NCI-H82 treated with DMSO at 0.1 percent for 48 hours (cell line): ENCODE measurements around the gene VPS25.
"Not testable (repeated sequence)": the region's sequence is repeated elsewhere in the genome, so short reads cannot be mapped to it uniquely, and the experiment has no call there.

ENCODE experiments used
- DNase-seq: peaks from one replicate; lab custom pipeline; 2025; ENCODE audit not compliant: unreplicated experiment; lab: John Stamatoyannopoulos, UW

Gene VPS25

DNA sequence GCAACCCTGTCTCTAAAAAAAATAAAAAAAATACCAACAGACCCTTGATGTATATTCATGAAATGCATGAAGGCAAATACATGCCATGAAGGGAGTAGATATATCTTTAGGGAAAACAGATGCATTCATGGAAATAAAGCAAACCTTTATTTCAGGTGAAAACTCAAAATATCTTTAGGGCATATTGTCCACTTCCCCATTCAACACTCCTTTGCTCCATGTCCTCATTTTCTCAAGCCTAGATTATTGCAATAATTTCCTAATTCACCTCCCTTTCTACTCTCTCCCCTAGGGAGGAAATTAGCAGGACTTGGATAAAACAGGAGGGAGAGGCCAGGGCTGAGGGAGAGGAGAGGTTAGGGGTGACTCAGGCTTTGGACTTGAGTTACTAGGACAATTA, 5.7 kb upstream of the VPS25 start:
- DNase-seq: no peak

DNA sequence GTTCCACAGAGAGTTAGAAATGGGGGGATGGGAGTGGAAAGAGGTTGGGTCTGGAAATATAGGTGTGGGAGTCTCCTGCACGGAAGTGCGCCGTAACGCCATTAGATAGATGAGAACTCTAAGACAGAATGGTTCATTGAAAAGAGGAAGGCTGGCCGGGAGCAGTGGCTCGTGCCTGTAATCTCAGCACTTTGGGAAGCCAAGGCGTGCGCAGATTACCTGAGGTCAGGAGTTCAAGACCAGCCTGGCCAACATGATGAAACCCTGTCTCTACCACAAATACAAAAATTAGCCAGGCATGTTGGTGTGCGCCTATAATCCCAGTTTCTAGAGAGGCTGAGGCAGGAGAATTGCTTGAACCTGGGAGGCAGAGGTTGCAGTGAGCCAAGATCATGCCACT, 5.2 kb upstream of the VPS25 start:
- DNase-seq: not testable (repeated sequence)

DNA sequence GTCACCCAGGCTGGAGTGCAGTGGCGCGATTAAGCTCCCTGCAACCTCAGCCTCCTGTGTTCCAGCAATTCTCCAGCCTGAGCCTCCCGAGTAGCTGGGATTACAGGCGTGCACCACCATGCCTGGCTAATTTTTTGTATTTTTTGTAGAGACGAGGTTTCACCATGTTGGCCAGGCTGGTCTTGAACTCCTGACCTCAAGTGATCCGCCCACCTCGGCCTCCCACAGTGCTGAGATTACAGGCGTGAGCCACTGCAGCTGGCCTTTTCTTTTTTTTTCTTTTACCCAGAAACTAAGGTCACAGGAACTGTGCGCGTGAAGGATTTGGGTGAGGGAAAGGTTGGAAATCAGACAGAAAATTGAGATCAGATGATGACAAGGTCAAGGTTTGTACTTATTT, 3.3 kb upstream of the VPS25 start:
- DNase-seq: not testable (repeated sequence)

DNA sequence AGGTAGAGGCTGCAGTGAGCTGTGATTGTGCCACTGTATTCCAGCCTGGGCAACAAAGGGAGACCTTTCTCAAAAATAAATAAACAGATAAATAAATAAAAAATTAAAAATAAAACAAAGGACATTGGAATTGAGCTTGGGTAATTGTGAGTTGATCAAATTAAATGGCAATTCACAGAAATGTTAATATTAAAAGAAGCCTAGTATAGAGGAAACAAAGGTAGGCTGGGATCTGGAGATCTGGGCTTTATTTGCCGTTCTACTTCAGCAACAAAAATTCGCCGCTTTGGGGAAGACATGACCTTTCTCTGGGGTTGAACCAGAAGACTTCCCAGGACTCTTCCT, 332 bp upstream of the VPS25 start:
- no peak for DNase-seq

DNA sequence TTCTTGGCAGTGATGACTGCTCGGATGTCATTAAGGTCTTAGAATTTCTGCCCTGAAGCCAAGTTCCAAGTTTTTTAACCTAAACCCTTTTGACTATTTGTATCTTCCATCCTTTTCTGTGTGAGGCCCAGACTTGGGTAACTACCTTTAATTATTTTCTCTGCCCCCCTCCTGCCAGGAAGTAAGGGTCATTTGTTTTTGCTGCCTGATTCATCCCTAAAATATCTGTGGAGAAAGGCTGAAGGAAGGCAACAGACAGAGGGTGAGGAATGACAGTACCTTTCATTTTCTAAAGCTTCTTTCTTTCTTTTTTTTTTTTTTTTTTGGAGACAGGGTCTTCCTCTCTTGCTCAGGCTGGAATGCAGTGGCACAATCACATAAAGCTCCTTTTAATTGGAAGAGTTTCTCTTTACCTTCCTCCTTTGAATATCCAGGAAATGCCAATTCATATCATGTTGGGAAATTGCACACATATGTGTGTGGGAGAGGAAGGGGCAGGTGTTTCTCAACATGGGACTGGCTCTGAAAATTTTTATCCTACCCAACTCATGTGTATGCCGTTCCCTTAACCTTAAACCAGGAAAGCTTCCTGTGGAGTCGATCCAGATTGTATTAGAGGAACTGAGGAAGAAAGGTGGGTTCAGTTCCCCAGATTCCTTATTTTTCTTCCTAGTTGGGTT, 957 bp downstream of the VPS25 start:
- no peak for DNase-seq

DNA sequence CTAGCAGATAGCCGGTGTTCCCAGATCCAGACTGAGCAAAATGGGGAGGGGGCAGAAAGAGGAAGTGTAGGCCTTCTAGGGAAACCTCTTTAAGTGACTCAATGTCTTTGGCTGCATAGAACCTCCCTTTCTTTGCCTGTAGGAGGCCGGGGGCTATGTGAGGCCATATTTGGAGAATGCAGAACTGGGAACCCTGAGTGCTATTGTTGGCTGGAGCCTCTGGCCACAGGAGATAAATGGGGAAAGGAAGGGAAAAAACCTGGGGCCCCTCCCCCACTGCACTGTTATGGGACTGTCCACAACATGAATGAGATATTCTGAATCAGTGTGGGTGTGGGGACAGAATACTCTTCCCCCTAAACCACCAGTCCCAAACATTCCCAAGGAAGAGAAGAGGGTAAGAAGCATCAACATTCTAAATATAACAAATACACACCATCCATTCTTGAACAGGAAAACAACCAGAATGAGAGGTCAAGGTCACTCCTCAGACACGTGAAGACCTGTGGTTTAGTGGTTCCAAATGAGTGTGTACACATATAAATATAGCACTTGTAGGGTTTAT, 2.4 kb downstream of the VPS25 start:
- no peak for DNase-seq

DNA sequence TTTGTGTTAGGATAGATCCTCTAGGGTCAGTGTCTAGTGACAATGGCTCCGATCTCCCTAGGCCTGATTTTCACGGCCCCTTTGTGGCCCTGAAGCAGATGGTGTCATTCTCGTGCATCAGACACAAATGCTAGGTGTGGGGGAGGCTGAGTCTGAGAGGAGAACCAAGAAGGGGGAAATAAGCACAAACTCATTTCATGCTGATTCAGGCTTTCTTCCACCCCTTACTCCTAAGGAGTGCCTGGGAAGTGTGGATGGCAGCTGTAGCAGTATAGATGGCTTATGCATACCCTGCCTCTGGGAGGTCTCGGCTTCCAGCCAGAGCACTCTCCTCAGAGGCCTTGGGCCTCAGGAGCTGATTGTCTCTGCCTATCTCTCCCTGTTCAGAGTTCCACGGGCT, 5.3 kb downstream of the VPS25 start:
- no peak for DNase-seq

DNA sequence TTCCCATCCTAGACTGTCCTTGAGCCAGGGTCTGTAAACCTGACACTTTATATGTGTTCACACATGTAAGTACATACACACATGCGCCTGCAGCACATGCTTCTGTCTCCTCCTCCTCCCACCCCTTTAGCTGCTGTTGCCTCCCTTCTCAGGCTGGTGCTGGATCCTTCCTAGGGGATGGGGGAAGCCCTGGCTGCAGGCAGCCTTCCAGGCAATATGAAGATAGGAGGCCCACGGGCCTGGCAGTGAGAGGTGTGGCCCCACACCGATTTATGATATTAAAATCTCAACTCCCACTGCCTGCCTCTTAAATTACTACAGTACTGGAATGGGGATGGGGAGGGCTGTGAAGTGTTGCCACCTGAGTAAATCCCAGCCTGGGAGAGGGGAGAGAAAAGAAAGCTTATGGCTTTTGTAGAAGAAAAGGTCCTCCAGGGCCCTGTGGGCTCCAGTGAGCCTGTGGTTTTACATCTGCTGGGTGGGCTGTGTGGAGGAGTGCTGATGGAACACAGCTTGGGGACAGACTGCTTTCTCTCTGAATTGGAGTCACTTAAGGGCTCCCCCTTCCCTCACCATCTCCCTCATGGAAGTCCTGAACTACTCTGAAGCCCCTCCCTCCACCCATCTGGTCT, 6.2 kb downstream of the VPS25 start:
- DNase-seq: peak; percentile 71

DNA sequence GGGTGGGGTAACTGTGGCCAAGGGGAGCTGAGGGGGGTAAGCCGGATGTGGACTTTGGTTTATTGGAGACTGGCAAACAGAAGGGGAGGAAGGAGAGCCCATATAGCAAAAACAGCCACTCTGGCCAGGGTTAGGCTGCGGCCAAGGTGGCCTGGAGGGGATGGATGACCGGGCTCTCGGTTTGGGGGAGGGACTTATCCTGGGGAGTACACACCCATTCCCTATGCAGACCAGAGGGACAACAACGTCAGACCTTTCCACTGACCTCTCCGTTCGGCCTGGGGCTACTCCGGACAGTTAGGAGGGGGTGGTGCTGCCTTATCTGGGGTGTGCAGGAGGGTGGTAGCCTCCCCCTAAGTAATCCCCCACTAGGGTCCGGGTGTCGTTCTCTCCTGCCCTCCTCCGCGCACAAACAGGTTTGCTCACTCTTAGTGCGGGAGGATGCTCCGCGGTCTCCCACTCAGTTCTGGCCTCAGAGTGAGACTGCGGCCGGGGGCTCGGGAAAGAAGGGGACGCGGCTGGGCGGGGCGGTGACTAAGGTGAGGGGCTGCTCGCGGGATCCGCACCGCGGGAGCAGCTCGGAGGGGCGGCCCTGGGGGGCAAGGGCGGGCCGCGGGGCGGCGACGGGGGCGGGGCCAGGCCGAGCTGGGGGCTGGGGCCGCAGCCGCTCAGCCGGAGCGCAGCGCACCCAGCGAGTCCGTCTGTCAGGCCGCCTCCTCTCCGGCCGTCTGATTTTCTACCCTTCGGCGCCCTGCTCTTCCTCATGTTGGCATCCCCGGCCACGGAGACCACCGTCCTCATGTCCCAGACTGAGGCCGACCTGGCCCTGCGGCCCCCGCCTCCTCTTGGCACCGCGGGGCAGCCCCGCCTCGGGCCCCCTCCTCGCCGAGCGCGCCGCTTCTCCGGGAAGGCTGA, 6.9 kb downstream of the VPS25 start, which contains the start of gene WNK4:
TSS of gene WNK4 (plus strand) at position 675 of the 915 bp plus-strand sequence. CDS start at position 764, 89 bp downstream.
- no peak for DNase-seq

DNA sequence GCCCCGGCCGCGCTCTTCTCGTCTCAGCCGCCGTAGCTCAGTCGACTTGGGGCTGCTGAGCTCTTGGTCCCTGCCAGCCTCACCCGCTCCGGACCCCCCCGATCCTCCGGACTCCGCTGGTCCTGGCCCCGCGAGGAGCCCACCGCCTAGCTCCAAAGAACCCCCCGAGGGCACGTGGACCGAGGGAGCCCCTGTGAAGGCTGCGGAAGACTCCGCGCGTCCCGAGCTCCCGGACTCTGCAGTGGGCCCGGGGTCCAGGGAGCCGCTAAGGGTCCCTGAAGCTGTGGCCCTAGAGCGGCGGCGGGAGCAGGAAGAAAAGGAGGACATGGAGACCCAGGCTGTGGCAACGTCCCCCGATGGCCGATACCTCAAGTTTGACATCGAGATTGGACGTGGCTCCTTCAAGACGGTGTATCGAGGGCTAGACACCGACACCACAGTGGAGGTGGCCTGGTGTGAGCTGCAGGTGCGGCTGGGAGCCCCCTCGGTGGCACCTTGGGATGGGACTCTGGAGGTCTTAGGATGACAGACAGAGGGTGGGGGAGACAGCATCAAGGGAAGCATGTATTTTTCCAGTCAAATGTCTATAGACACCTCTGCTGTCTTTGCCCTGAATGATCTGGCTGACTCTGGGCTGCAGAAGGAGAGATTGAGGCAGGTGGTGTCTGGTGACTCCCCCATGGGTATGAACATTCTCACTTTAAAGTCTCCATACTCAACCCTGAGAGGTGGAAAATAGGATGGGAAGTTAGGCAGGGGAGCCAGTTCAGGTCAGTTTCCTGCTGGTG, 7.8 kb downstream of the VPS25 start:
- no peak for DNase-seq

DNA sequence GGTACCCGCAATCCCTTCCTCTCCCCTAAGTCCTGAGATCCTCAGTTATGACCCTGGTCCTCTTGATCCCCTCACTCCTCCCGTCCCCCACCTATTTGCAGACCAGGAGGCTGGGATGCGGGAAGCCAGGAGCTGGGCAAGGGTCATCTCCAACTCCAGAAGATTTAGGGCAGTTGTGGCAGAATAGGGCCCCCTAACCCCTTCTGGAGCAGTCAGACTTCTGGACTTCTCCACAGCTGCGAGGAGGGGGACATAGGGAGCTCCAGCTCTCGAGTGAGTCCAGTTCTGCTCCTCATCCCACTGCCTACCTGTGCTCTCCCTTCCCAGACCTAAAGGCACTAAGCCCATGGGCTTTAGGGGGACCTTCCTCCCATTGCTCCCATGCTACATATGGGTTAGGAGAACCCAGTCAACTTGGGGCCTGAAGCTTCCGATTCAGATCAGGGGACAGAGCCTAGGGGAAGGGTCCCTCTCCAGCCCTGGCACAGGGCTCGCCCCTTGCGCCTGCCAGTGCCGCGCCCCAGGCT, 8.5 kb downstream of the VPS25 start:
- DNase-seq: no peak

DNA sequence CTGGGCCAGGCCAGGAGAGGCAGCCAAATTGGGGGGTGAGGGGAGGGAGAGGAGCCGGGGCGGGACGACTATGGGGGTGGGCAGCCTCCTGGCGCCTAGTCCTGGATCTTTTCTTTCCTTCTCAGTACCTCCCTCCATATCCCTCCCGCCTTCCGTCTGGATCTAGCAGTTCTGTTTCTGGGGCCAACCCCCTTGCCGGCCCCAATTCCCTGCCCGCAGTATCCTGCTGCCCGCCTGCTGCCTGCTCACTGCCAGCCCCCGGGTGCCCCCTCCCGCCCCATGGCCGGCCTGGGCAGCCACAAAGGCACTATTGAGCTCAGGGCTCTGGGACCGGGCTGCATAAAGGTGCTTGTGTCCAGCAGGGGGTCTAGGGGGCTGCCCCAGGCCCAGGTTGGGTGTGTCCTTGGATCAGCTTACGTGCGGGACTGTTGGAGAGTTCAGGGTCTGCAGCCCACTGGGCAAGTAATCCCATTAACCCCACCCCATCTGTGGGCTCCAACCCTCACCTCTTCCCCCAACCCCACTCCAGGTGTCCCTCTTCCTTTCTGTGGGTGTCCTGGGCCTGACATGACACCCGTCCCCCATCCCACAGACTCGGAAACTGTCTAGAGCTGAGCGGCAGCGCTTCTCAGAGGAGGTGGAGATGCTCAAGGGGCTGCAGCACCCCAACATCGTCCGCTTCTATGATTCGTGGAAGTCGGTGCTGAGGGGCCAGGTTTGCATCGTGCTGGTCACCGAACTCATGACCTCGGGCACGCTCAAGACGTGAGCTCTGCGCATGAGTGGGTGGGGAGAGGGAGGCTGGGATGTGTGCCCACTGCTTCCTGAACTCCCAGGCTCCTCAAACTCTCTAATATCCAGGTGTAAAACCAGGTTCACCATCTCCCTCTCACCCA, 9.2 kb downstream of the VPS25 start:
- no peak for DNase-seq

DNA sequence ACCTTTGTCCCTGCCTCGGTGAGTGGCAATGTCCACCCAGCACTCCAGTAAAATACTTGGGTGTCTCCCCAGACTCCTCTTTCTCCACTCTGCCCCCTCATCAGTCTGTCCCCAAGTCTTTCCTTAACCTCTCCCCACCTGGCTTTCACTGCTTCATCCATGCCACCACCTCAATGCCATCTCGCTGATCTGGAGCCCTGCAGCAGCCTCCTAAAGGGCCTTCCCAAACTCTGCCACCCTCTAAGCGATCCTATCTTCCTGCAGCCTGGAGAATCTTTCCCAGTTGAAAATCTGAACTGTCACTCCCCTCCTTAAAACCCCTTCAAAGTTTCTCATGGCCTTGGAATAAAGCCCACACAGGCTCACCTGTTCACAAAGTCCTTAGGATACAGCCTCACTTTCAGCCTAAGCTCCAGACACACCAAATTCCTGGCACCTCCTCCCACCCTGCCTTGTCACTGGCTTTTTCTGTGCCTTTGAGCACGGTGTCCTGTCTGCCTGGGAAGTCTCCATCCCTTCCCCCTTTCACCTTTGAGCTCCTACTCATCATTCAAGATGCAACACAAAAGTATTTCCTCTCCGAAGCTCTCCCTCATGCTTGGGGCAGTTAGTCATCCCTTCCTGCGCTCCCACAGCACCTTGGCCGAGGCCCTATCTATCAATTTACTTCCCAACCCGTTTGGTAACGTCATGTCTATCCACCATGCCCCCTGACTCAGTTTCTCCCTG, 10.0 kb downstream of the VPS25 start:
- DNase-seq: no peak

DNA sequence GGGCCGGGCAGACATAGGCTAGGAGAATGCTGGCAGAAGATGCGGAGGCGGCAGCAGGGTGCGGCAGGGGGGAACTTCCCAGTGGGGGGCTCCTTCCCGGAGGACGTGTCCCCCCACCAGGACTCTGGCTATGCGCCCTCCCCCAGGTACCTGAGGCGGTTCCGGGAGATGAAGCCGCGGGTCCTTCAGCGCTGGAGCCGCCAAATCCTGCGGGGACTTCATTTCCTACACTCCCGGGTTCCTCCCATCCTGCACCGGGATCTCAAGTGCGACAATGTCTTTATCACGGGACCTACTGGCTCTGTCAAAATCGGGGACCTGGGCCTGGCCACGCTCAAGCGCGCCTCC, 10.5 kb downstream of the VPS25 start:
- DNase-seq: no peak

DNA sequence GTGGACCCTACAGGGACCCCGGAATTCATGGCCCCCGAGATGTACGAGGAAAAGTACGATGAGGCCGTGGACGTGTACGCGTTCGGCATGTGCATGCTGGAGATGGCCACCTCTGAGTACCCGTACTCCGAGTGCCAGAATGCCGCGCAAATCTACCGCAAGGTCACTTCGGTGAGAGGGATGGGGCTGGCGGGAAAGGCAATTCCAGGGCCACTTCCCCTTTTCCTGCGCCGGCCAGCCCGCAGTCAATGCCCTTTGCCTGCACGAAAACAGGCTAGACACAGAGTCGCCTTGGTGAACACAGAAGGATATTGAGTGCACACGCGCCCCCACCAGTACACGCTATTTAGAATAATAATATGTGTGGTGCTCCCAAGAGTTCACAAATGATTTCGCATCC, 11.2 kb downstream of the VPS25 start:
- no peak for DNase-seq

DNA sequence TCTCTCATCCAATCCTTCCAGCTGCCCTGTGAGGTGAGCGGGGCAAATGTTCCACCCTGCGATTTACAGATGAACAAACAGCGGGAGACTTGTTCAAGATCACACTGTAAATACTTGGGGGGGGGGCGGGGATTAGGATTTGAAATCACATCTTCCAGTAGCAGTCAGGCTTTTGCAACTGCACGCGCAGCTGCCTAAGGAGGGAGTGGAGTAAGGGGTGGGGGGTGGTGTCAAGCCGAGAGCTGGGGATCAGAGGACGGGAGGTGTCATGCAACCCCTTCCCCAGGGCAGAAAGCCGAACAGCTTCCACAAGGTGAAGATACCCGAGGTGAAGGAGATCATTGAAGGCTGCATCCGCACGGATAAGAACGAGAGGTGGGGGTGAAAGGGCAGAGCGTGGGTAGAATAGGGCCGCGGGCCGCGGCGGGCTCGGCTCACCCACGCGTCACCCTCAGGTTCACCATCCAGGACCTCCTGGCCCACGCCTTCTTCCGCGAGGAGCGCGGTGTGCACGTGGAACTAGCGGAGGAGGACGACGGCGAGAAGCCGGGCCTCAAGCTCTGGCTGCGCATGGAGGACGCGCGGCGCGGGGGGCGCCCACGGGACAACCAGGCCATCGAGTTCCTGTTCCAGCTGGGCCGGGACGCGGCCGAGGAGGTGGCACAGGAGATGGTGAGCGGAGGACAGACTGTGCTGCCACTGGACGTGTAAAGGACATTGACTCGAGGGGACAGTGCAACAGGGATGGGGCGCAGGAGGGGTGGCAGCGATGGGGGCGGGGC, 11.8 kb downstream of the VPS25 start:
- no peak for DNase-seq

DNA sequence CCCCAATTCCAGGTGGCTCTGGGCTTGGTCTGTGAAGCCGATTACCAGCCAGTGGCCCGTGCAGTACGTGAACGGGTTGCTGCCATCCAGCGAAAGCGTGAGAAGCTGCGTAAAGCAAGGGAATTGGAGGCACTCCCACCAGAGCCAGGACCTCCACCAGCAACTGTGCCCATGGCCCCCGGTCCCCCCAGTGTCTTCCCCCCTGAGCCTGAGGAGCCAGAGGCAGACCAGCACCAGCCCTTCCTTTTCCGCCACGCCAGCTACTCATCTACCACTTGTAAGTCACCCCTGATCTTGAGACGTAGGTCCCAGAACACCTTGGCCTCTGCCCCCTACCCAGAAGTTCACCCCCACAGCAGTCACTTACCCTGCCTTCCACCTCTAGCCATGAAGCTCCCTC, 14.0 kb downstream of the VPS25 start:
- DNase-seq: no peak

DNA sequence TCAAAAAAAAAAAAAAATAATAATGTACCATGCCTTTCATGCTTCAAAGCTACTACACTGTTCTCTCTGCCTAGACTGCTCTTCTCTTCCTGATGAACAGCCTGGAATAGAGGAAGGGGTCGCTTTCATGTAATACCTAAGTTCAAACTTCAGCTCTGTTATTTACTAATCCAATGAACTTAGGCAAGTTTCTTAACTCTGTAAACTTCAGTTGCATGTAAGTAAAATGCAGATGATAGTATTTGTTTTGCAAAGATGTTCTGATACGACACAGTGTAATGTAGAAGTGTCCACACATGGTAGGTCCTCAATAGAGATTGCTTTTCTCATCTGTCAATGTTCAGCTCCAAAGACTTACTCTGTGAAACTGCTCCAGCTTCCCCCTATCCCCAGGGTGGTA, 18.7 kb downstream of the VPS25 start:
- no peak for DNase-seq
